ENCODE data around the gene C1orf21.

The C1orf21 gene

GRCh38 chr1:184614667-184615066 lies 227.8 kb downstream of the C1orf21 start:
- Histone ChIP-seq H3K4me3 (ENCODE audit: low read length, poor library complexity, severe bottlenecking) (no peak overlapping the region), H3K4me2 (ENCODE audit: low read depth, low read length, poor library complexity, severe bottlenecking) (no peak overlapping the region), H3K9me3 (ENCODE audit: insufficient read depth, low read depth, low read length) (no peaks in the 10 kb centered on the region), H3K27me3 (ENCODE audit: insufficient read depth, low read length, poor library complexity, severe bottlenecking) (no peaks in the 10 kb centered on the region), H3K9me2 (replicated peaks; ENCODE audit: low read depth, low read length) (no peaks in the 10 kb centered on the region), H3F3A (ENCODE audit: low read depth) (no peaks in the 10 kb centered on the region), H2AFZ (ENCODE audit: low read length) (no peak overlapping the region), H4K20me1 (ENCODE audit: insufficient read depth, low read length, poor library complexity, severe bottlenecking) (no peaks in the 10 kb centered on the region), H3K79me2 (ENCODE audit: insufficient read depth, low read length) (no peaks in the 10 kb centered on the region), H3K9ac (ENCODE audit: low read depth, low read length, poor library complexity, severe bottlenecking) (no peak overlapping the region), H3K36me3 (ENCODE audit: insufficient read depth, low read length) (no peaks in the 10 kb centered on the region), H3K4me1 (ENCODE audit: insufficient read depth, low read length, poor library complexity, severe bottlenecking) (no peaks in the 10 kb centered on the region)
- TF ChIP-seq EZH2phosphoT487 (IDR thresholded peaks at IDR 0.05; ENCODE audit: borderline replicate concordance): no peak
- no peak for TF ChIP-seq CTCF (conservative IDR thresholded peaks at IDR 0.05; ENCODE audit: low read length)

GRCh38 chr1:184615301-184615700 lies 228.5 kb downstream of the C1orf21 start:
- Histone ChIP-seq H3K9me3 (ENCODE audit: insufficient read depth, low read depth, low read length) (no peaks in the 10 kb centered on the region), H3F3A (ENCODE audit: low read depth) (no peaks in the 10 kb centered on the region), H3K79me2 (ENCODE audit: insufficient read depth, low read length) (no peaks in the 10 kb centered on the region), H4K20me1 (ENCODE audit: insufficient read depth, low read length, poor library complexity, severe bottlenecking) (no peaks in the 10 kb centered on the region), H3K4me2 (ENCODE audit: low read depth, low read length, poor library complexity, severe bottlenecking) (no peak overlapping the region), H3K4me3 (ENCODE audit: low read length, poor library complexity, severe bottlenecking) (no peak overlapping the region), H3K4me1 (ENCODE audit: insufficient read depth, low read length, poor library complexity, severe bottlenecking) (no peaks in the 10 kb centered on the region), H3K36me3 (ENCODE audit: insufficient read depth, low read length) (no peaks in the 10 kb centered on the region), H3K27me3 (ENCODE audit: insufficient read depth, low read length, poor library complexity, severe bottlenecking) (no peaks in the 10 kb centered on the region), H2AFZ (ENCODE audit: low read length) (no peak overlapping the region), H3K9me2 (replicated peaks; ENCODE audit: low read depth, low read length) (no peaks in the 10 kb centered on the region), H3K9ac (ENCODE audit: low read depth, low read length, poor library complexity, severe bottlenecking) (no peak overlapping the region)
- TF ChIP-seq CTCF (conservative IDR thresholded peaks at IDR 0.05; ENCODE audit: low read length) (no peak), EZH2phosphoT487 (IDR thresholded peaks at IDR 0.05; ENCODE audit: borderline replicate concordance) (no peak)

- no peaks in the 10 kb centered on the region for H4K20me1 ChIP-seq (ENCODE audit: insufficient read depth, low read length, poor library complexity, severe bottlenecking)
- H3K4me3 ChIP-seq (ENCODE audit: low read length, poor library complexity, severe bottlenecking): no peak overlapping the region
- H3K79me2 ChIP-seq (ENCODE audit: insufficient read depth, low read length): no peaks in the 10 kb centered on the region
- H3F3A ChIP-seq (ENCODE audit: low read depth): no peaks in the 10 kb centered on the region
- H2AFZ ChIP-seq (ENCODE audit: low read length): no peak overlapping the region
- H3K9ac ChIP-seq (ENCODE audit: low read depth, low read length, poor library complexity, severe bottlenecking): no peak overlapping the region
- no peak for TF ChIP-seq EZH2phosphoT487 (IDR thresholded peaks at IDR 0.05; ENCODE audit: borderline replicate concordance)
- no peak for TF ChIP-seq CTCF (conservative IDR thresholded peaks at IDR 0.05; ENCODE audit: low read length)
- no peaks in the 10 kb centered on the region for H3K9me2 ChIP-seq (replicated peaks; ENCODE audit: low read depth, low read length)
- H3K27me3 ChIP-seq (ENCODE audit: insufficient read depth, low read length, poor library complexity, severe bottlenecking): no peaks in the 10 kb centered on the region
- H3K9me3 ChIP-seq (ENCODE audit: insufficient read depth, low read depth, low read length): no peaks in the 10 kb centered on the region
- no peaks in the 10 kb centered on the region for H3K36me3 ChIP-seq (ENCODE audit: insufficient read depth, low read length)
- no peaks in the 10 kb centered on the region for H3K4me1 ChIP-seq (ENCODE audit: insufficient read depth, low read length, poor library complexity, severe bottlenecking)
- no peak overlapping the region for H3K4me2 ChIP-seq (ENCODE audit: low read depth, low read length, poor library complexity, severe bottlenecking)
Measured at GRCh38 chr1:184616504-184616903, 229.7 kb downstream of the C1orf21 start.
